ENCODE measurements around the gene COQ10A. TPM values are rescaled to one million over a fixed set of nuclear protein-coding genes. Genes with fewer than 3 reads are reported as not detected.

Gene COQ10A
- total and polyA plus RNA-seq, 9 of the 15 experiments (the other 6 are each of a cell fraction or from before 2014, with no cell fraction given), result 3.1 to 26.4 (median 12.7) TPM

- TF ChIP-seq, protein P1, sequence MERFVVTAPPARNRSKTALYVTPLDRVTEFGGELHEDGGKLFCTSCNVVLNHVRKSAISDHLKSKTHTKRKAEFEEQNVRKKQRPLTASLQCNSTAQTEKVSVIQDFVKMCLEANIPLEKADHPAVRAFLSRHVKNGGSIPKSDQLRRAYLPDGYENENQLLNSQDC (CRISPR knock-in tag; IDR thresholded peaks at IDR 0.05), result no peak
- TF ChIP-seq CBX8 (IDR thresholded peaks at IDR 0.05; ENCODE audit: borderline replicate concordance, extremely low read depth, low read depth, low read length, poor library complexity, severe bottlenecking) (no peak), IRF1 (CRISPR knock-in tag; IDR thresholded peaks at IDR 0.05; ENCODE audit: borderline replicate concordance) (no peak), TRIM24 (IDR thresholded peaks at IDR 0.05) (no peak)
- H2AFZ ChIP-seq (ENCODE audit: low read depth, low read length), result no peak overlapping the region
- ATAC-seq, result no peak
- no TSS peak for BruUV-seq (replicated peaks)
- H3K4me3 ChIP-seq, result no peak overlapping the region
- ChIA-PET POLR2A (interaction anchor here (1.2 kb wide), 1 partner anchor 10 kb away, joined by 3 read pairs; no protein-coding TSS in a partner anchor), CTCF (ENCODE audit: low intra/inter-chr PET ratio) (no interaction called here)
- no peak for DNase-seq (ENCODE audit: extremely low read depth in 1 of 4, low spot score in 3 of 4)
- peaks cover 18% of the 10 kb centered on the region; the same call in 2 of the 3 replicates for H3K36me3 ChIP-seq (ENCODE audit: control insufficient read depth, insufficient read depth, low read length)
- no peaks in the 10 kb centered on the region for H3K9me1 ChIP-seq (ENCODE audit: control insufficient read depth, insufficient read depth, low read length)
- no peak overlapping the region for H3K4me2 ChIP-seq (ENCODE audit: insufficient read depth, low read length)
- no peaks in the 10 kb centered on the region for H3K9me3 ChIP-seq (replicated peaks; ENCODE audit: control insufficient read depth, insufficient read depth, low read depth, low read length)
- in situ Hi-C loops (cut with MboI), result no loop called here
- no peak for FAIRE-seq
- H4K20me1 ChIP-seq (replicated peaks; ENCODE audit: control insufficient read depth, insufficient read depth, low read length), result peaks cover 6% of the 10 kb centered on the region
- intact Hi-C loops (cut with micrococcal nuclease), result loop anchor here (2.0 kb wide), 1 partner anchor 68 kb away; no protein-coding TSS in a partner anchor
- no peak overlapping the region for H3K9ac ChIP-seq (ENCODE audit: insufficient read depth in 1 of 2, low read depth in 2 of 2, low read length in 2 of 2)
- peaks cover 24% of the 10 kb centered on the region for H3K79me2 ChIP-seq (ENCODE audit: control insufficient read depth, insufficient read depth, low read length)
- H3K4me1 ChIP-seq (replicated peaks in 1 of 2; ENCODE audit: control insufficient read depth in 2 of 2, insufficient read depth in 2 of 2, low read length in 2 of 2), result peaks cover 13 to 20% of the 10 kb centered on the region in 2 experiments; a peak in 4 of 5 replicates
- WGBS (ENCODE audit: insufficient coverage, low coverage, missing lambda C conversion rate), result 85% methylated on average over 7 of the region's 8 CpGs
- H3K27me3 ChIP-seq (ENCODE audit: control insufficient read depth in 2 of 2, insufficient read depth in 2 of 2, low read length in 2 of 2), result no peaks in the 10 kb centered on the region
- H3K27ac ChIP-seq (ENCODE audit: extremely low read depth, low read depth, low read length), result no peak overlapping the region
Measured at GRCh38 chr12:56260380-56260779, 6.4 kb upstream of the COQ10A start.

Data from K562 (cell line).